Thoracic aorta (tissue), 2 donors: ENCODE measurements around the gene TNS3. TPM values are rescaled to one million over a fixed set of nuclear protein-coding genes. Genes with fewer than 3 reads are reported as not detected.
A peak's percentile ranks its signal among the peaks of the same experiment; 100 is the strongest.

Experiments used
- ATAC-seq: fragments of 150-250 bp; one replicate; pipeline ENCODE4 v1.8.0; 2017; ENCODE audit warnings: low read depth; ENCODE audit not compliant: insufficient number of reproducible peaks, low FRiP score
- DNase-seq: peaks from one replicate; pipeline ENCODE4 v3.0.0-alpha.2; 2020; ENCODE audit warnings: low spot score
- H3K27ac ChIP-seq, 2 donors: fragments of 200-600 bp; sonication (generic); 1 replicate in 1 of 2; 2 replicates in 1 of 2; pipeline ENCODE4 v1.5.1; 2016; ENCODE audit warnings: mild to moderate bottlenecking in 2 of 2, moderate library complexity in 2 of 2
- H3K27me3 ChIP-seq: fragments of 200-600 bp; sonication (generic); replicated peaks from 2 replicates; pipeline ENCODE4 v1.6.0; 2016; ENCODE audit warnings: mild to moderate bottlenecking; ENCODE audit not compliant: insufficient read depth
- H3K36me3 ChIP-seq: fragments of 200-600 bp; sonication (generic); one replicate; pipeline ENCODE4 v1.5.1; 2016
- H3K4me1 ChIP-seq, 2 donors: fragments of 200-600 bp; sonication (generic); 1 replicate in 1 of 2; 2 replicates in 1 of 2; pipeline versions ENCODE4 v1.5.1 to v1.6.0; 2016; ENCODE audit warnings: low read depth in 2 of 2, mild to moderate bottlenecking in 1 of 2; ENCODE audit not compliant: control insufficient read depth in 1 of 2
- H3K4me3 ChIP-seq: fragments of 200-600 bp; sonication (generic); 2 replicates; pipeline ENCODE4 v1.5.1; 2016; ENCODE audit warnings: mild to moderate bottlenecking
- H3K9me3 ChIP-seq: fragments of 200-600 bp; sonication (generic); 2 replicates; pipeline ENCODE4 v1.5.1; 2016
- CTCF ChIP-seq: fragments of 200-600 bp; sonication (generic); IDR thresholded peaks from one replicate; pipeline ENCODE4 v1.5.1; 2019; ENCODE audit warnings: antibody characterized with exemption
- total RNA-seq, 2 donors: library from RNA; depleted of rRNA; stranded (reverse); fragments of >200 nt; gene quantifications; one replicate each; pipeline versions ENCODE4 v1.1.0 to v1.2.3, GENCODE V29; 2016

TNS3 gene
- total RNA-seq, 2 donors from 2014 or later: 138 to 151 TPM

GRCh38 chr7:47299496-47299895 is 282.4 kb downstream of the TNS3 start:
- DNase-seq (no peak), ATAC-seq (no peak)
- no peak overlapping the region for H3K4me3 ChIP-seq
- H3K36me3 ChIP-seq: peaks cover 23% of the 10 kb centered on the region
- H3K27me3 ChIP-seq: no peaks in the 10 kb centered on the region
- H3K4me1 ChIP-seq: peaks cover 0 to 36% of the 10 kb centered on the region in 2 donors
- H3K9me3 ChIP-seq: no peaks in the 10 kb centered on the region
- no peak for TF ChIP-seq CTCF
- no peak overlapping the region for H3K27ac ChIP-seq

GRCh38 chr7:47298636-47299035 is 283.3 kb downstream of the TNS3 start:
- no peak for DNase-seq
- peaks cover 23% of the 10 kb centered on the region for H3K36me3 ChIP-seq
- peaks cover 0 to 39% of the 10 kb centered on the region in 2 donors for H3K4me1 ChIP-seq

GRCh38 chr7:47297120-47297519 is 284.8 kb downstream of the TNS3 start:
- Histone ChIP-seq H3K4me1 (peaks cover 2 to 31% of the 10 kb centered on the region in 2 donors), H3K9me3 (no peaks in the 10 kb centered on the region), H3K27me3 (no peaks in the 10 kb centered on the region), H3K4me3 (no peak overlapping the region), H3K27ac (no peak overlapping the region), H3K36me3 (peaks cover 17% of the 10 kb centered on the region)
- ATAC-seq (no peak), DNase-seq (no peak)
- no peak for TF ChIP-seq CTCF

More at GRCh38 chr7:47298636-47299035, 283.3 kb downstream of the TNS3 start:
- no peak for TF ChIP-seq CTCF
- ATAC-seq: no peak
- Histone ChIP-seq H3K9me3 (no peaks in the 10 kb centered on the region), H3K4me3 (no peak overlapping the region), H3K27ac (no peak overlapping the region), H3K27me3 (no peaks in the 10 kb centered on the region)

- no peak for DNase-seq
- Histone ChIP-seq H3K27ac (peak overlapping the region in 1 of 2 donors; percentile 16), H3K4me1 (peaks cover 11 to 40% of the 10 kb centered on the region in 2 donors), H3K4me3 (no peak overlapping the region), H3K9me3 (no peaks in the 10 kb centered on the region), H3K36me3 (peaks cover 11% of the 10 kb centered on the region), H3K27me3 (no peaks in the 10 kb centered on the region)
- no peak for ATAC-seq
- no peak for TF ChIP-seq CTCF
Measured at GRCh38 chr7:47295606-47296005, 286.3 kb downstream of the TNS3 start.

GRCh38 chr7:47294556-47295222 is 287.2 kb downstream of the TNS3 start:
- Histone ChIP-seq H3K4me3 (no peak overlapping the region), H3K27me3 (no peaks in the 10 kb centered on the region), H3K4me1 (peaks cover 11 to 42% of the 10 kb centered on the region in 2 donors), H3K36me3 (peaks cover 6% of the 10 kb centered on the region), H3K27ac (peak overlapping the region in 1 of 2 donors; percentile 16), H3K9me3 (no peaks in the 10 kb centered on the region)
- no peak for TF ChIP-seq CTCF
- no peak for ATAC-seq
- no peak for DNase-seq
